ENCODE measurements around the gene ADCY7. TPM values are rescaled to one million over a fixed set of nuclear protein-coding genes. Genes with fewer than 3 reads are reported as not detected.

Gene ADCY7
- total RNA-seq (2021) (5.4 and 5.5 TPM in 2 replicates), Bru-seq, nascent RNA (percentile 32 among the genes with signal in this experiment), BruChase-seq, experiment 1, labeled RNA remaining after a 2-hour chase (percentile 33 among the genes with signal in this experiment), BruChase-seq, experiment 2, labeled RNA remaining after a 6-hour chase (percentile 44 among the genes with signal in this experiment)
- long read RNA-seq, partial matches to known transcripts = 0 of 4 reads
- long read RNA-seq, other reads (novel, unspliced or antisense) = 4 of 4 reads

GRCh38 chr16:50266337-50267091, at the start of gene ADCY7:
ADCY7 (plus strand) TSS chr16:50266551; CDS start chr16:50288180, 21,629 bp downstream.
- intact Hi-C loops (cut with micrococcal nuclease; ENCODE audit: unreplicated experiment) = no loop called here
- ChIA-PET CTCF (no interaction called here), POLR2A (ENCODE audit: low non-redundant PET) (no interaction called here)
- DNase-seq (ENCODE audit: low spot score) = peak; percentile 87
- H3K36me3 ChIP-seq (ENCODE audit: insufficient read depth, low read length, poor library complexity, severe bottlenecking) = no peaks in the 10 kb centered on the region
- no peak for TF ChIP-seq CTCF (conservative IDR thresholded peaks at IDR 0.05; ENCODE audit: low read depth, low read length)
- TF ChIP-seq EZH2 (IDR thresholded peaks at IDR 0.05; ENCODE audit: borderline replicate concordance, low read depth, low read length, poor library complexity, severe bottlenecking) = no peak
- H3K4me1 ChIP-seq (ENCODE audit: insufficient read depth, low read length, poor library complexity, severe bottlenecking) = peaks cover 22% of the 10 kb centered on the region
- peak within 1 kb of the TSS; percentile 38 for H3K27ac ChIP-seq (ENCODE audit: low read depth, low read length, poor library complexity, severe bottlenecking)
- peak within 1 kb of the TSS; percentile 32 for H3K4me3 ChIP-seq (ENCODE audit: low read depth, low read length, poor library complexity, severe bottlenecking)
- BruUV-seq (replicated peaks) = no TSS peak
- no peaks in the 10 kb centered on the region for H3K27me3 ChIP-seq (replicated peaks; ENCODE audit: insufficient read depth, low read depth, low read length, poor library complexity)
- no peaks in the 10 kb centered on the region for H3K9me3 ChIP-seq (ENCODE audit: low read depth, low read length, poor library complexity, severe bottlenecking)

DNA sequence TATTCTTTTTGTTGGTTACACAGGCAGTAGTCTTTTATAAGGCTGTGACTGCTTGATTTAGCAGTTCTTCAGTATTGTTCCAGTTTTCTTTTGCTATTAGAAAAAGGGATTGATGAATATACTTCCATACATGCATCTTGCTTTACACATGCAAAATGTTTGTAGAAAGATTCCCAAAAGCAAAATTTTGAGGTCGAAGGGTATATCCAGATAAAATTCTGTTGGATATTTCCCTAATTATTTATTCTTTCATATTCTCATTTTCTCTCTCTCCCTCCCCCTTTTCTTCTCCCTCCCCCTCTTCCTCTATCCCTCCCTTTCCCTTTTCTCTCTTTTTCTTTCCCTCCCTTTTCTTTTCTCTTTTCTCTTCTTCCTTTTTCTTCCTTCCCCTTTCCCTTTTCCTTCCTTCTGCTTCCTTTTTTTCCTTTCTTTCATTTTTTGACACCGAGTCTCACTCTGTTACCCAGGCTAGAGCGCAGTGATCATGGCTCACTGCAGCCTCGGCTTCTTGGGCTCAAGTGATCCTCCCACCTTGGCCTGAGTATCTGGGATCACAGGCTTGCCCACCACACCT, 46.9 kb upstream of the ADCY7 start:
- H3K36me3 ChIP-seq (ENCODE audit: insufficient read depth, low read length, poor library complexity, severe bottlenecking) = peaks cover 51% of the 10 kb centered on the region
- DNase-seq (ENCODE audit: low spot score) = no peak
- no peak overlapping the region for H3K4me3 ChIP-seq (ENCODE audit: low read depth, low read length, poor library complexity, severe bottlenecking)
- H3K27me3 ChIP-seq (replicated peaks; ENCODE audit: insufficient read depth, low read depth, low read length, poor library complexity) = no peaks in the 10 kb centered on the region
- TF ChIP-seq CTCF (conservative IDR thresholded peaks at IDR 0.05; ENCODE audit: low read depth, low read length) (no peak), EZH2 (IDR thresholded peaks at IDR 0.05; ENCODE audit: borderline replicate concordance, low read depth, low read length, poor library complexity, severe bottlenecking) (no peak)
- intact Hi-C loops (cut with micrococcal nuclease; ENCODE audit: unreplicated experiment) = loop anchor here (5.0 to 10.0 kb wide), 2 partner anchors 588 to 815 kb away; no protein-coding TSS in a partner anchor
- POLR2A ChIA-PET (ENCODE audit: low non-redundant PET) = no interaction called here
- CTCF ChIA-PET = no interaction called here
- no peaks in the 10 kb centered on the region for H3K9me3 ChIP-seq (ENCODE audit: low read depth, low read length, poor library complexity, severe bottlenecking)
- no TSS peak for BruUV-seq (replicated peaks)
- no peak overlapping the region for H3K27ac ChIP-seq (ENCODE audit: low read depth, low read length, poor library complexity, severe bottlenecking)
- no peaks in the 10 kb centered on the region for H3K4me1 ChIP-seq (ENCODE audit: insufficient read depth, low read length, poor library complexity, severe bottlenecking)

DNA sequence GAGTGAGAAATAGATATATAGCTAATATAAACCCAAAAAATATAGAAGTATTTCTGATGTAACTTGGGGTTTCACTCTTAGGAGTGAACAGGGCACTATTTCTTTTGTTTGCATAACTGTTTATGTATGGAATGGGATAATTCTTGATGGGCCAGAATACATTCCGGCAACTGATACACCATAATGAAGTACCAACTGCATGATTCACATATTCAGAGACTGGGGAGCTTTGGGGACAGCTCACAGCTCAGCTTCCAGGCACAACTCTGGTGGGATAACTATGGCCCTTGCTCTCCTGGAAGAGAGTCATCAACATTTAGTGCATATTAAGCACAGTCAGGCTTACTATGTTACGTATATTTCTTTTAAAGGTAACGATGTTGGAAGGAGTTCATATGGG, 42.1 kb upstream of the ADCY7 start:
- TF ChIP-seq EZH2 (IDR thresholded peaks at IDR 0.05; ENCODE audit: borderline replicate concordance, low read depth, low read length, poor library complexity, severe bottlenecking) = no peak
- TF ChIP-seq CTCF (conservative IDR thresholded peaks at IDR 0.05; ENCODE audit: low read depth, low read length) = no peak
- H3K27ac ChIP-seq (ENCODE audit: low read depth, low read length, poor library complexity, severe bottlenecking) = no peak overlapping the region
- H3K36me3 ChIP-seq (ENCODE audit: insufficient read depth, low read length, poor library complexity, severe bottlenecking) = peaks cover 43% of the 10 kb centered on the region
- H3K4me3 ChIP-seq (ENCODE audit: low read depth, low read length, poor library complexity, severe bottlenecking) = no peak overlapping the region
- ChIA-PET CTCF (no interaction called here), POLR2A (ENCODE audit: low non-redundant PET) (no interaction called here)
- no peaks in the 10 kb centered on the region for H3K27me3 ChIP-seq (replicated peaks; ENCODE audit: insufficient read depth, low read depth, low read length, poor library complexity)
- intact Hi-C loops (cut with micrococcal nuclease; ENCODE audit: unreplicated experiment) = no loop called here
- DNase-seq (ENCODE audit: low spot score) = no peak
- no TSS peak for BruUV-seq (replicated peaks)
- H3K9me3 ChIP-seq (ENCODE audit: low read depth, low read length, poor library complexity, severe bottlenecking) = no peaks in the 10 kb centered on the region
- no peaks in the 10 kb centered on the region for H3K4me1 ChIP-seq (ENCODE audit: insufficient read depth, low read length, poor library complexity, severe bottlenecking)
